HepG2 (cell line): ENCODE results near the gene NGEF. TPM values are rescaled to one million over a fixed set of nuclear protein-coding genes. Genes with fewer than 3 reads are reported as not detected.

Experiments
- ATAC-seq: fragments of 200-7000 bp; cut with Tn5 transposase; 3 replicates; pipeline ENCODE4 v1.9.1; 2020; ENCODE audit warnings: mild to moderate bottlenecking, moderate library complexity
- BruUV-seq: library from RNA; stranded (reverse); fragments of 400-500 nt; replicated peaks from 2 replicates; lab custom pipeline; 2021; lab: Mats Ljungman, UMichigan
- CTCF ChIA-PET: fragments of 300-600 bp; formaldehyde crosslinking; extraction: SDS; loops from one replicate; lab custom pipeline; 2021; ENCODE audit warnings: low total read pairs, inconsistent platforms, low intra/inter-chr PET ratio; lab: Yijun Ruan, JAX
- POLR2A ChIA-PET: fragments of 350-600 bp; sonication (Branson Sonifier 250); formaldehyde crosslinking; loops from one replicate; lab custom pipeline; 2020; ENCODE audit warnings: antibody characterized with exemption, inconsistent platforms; lab: Yijun Ruan, JAX
- DNase-seq: peaks from one replicate; pipeline ENCODE4 v3.0.0-alpha.2; 2015; ENCODE audit warnings: low spot score
- FAIRE-seq: peaks from 3 replicates; lab custom pipeline; 2011; peaks lifted over from hg19 to GRCh38; lab: Jason Lieb, UNC
- H2AFZ ChIP-seq: one replicate; pipeline ENCODE4 v1.6.1; 2011; ENCODE audit warnings: low read length, inconsistent platforms
- H3K27ac ChIP-seq: fragments of 300-600 bp; 3 replicates; pipeline ENCODE4 v1.8.0; 2011; ENCODE audit warnings: mixed run types, mild to moderate bottlenecking, mixed read lengths, low read length, inconsistent platforms; ENCODE audit not compliant: insufficient read depth; ENCODE audit errors: extremely low read length
- H3K27me3 ChIP-seq, 2 experiments: fragments of 200-600 bp in 1 of 2; 2 replicates in 1 of 2; 3 replicates in 1 of 2; pipeline versions ENCODE4 v1.6.0 to v1.8.0; 2011; ENCODE audit warnings: low read length in 2 of 2, mild to moderate bottlenecking in 2 of 2, moderate library complexity in 2 of 2, inconsistent platforms in 1 of 2; ENCODE audit not compliant: insufficient read depth in 2 of 2, control insufficient read depth in 1 of 2
- H3K36me3 ChIP-seq, 2 experiments: fragments of 200-600 bp in 1 of 2; replicated peaks in 1 of 2; 2 replicates in 1 of 2; 3 replicates in 1 of 2; pipeline versions ENCODE4 v1.5.1 to v1.8.0; 2011; ENCODE audit warnings: low read length in 2 of 2, inconsistent platforms in 1 of 2; ENCODE audit not compliant: insufficient read depth in 2 of 2, control insufficient read depth in 1 of 2
- H3K4me1 ChIP-seq: 2 replicates; pipeline ENCODE4 v1.5.1; 2012; ENCODE audit warnings: low read length, inconsistent platforms; ENCODE audit not compliant: insufficient read depth
- H3K4me2 ChIP-seq: 2 replicates; pipeline ENCODE4 v1.6.0; 2011; ENCODE audit warnings: low read depth, low read length, inconsistent platforms
- H3K4me3 ChIP-seq, 3 experiments: fragments of 200-600 bp in 1 of 3; sonication (generic), shearing (Covaris generic) in 1 of 3; replicated peaks in 1 of 3; 2 replicates each; pipeline ENCODE4 v1.5.1; 2011 to 2016; ENCODE audit warnings: low read length in 3 of 3, inconsistent platforms in 2 of 3, low read depth in 2 of 3, mild to moderate bottlenecking in 2 of 3, control low read depth in 1 of 3, mixed read lengths in 1 of 3; ENCODE audit not compliant: insufficient read depth in 1 of 3
- H3K79me2 ChIP-seq: one replicate; pipeline ENCODE4 v1.6.1; 2011; ENCODE audit warnings: low read length, inconsistent platforms; ENCODE audit not compliant: insufficient read depth
- H3K9ac ChIP-seq: 2 replicates; pipeline ENCODE4 v1.6.0; 2011; ENCODE audit warnings: mild to moderate bottlenecking, low read depth, low read length, inconsistent platforms; ENCODE audit not compliant: insufficient read depth
- H3K9me3 ChIP-seq: 2 replicates; pipeline ENCODE4 v1.5.1; 2012; ENCODE audit warnings: mild to moderate bottlenecking, low read length
- H4K20me1 ChIP-seq: 2 replicates; pipeline ENCODE4 v1.6.0; 2011; ENCODE audit warnings: inconsistent platforms, mild to moderate bottlenecking, low read length, moderate library complexity; ENCODE audit not compliant: insufficient read depth
- EP300 ChIP-seq, 3 experiments: sonication (generic) in 1 of 3; formaldehyde crosslinking in 1 of 3; IDR thresholded peaks; 2 replicates each; pipeline versions ENCODE4 v1.5.1 to v1.6.1; 2011 to 2020; ENCODE audit warnings: low read depth in 2 of 3, low read length in 2 of 3, borderline replicate concordance in 1 of 3, improper control_type of control experiment in 1 of 3, mild to moderate bottlenecking in 1 of 3, missing genetic modification reagents in 1 of 3, moderate library complexity in 1 of 3
- ETS1 ChIP-seq: sonication (generic); formaldehyde crosslinking; IDR thresholded peaks from 2 replicates; pipeline ENCODE4 v1.4.0; 2020; ENCODE audit warnings: missing genetic modification reagents
- IKZF1 ChIP-seq: fragments of 450-650 bp; IDR thresholded peaks from 2 replicates; pipeline ENCODE4 v1.7.1; 2016
- KDM2A ChIP-seq: sonication (generic); formaldehyde crosslinking; IDR thresholded peaks from 2 replicates; pipeline ENCODE4 v1.4.0; 2020; ENCODE audit warnings: low read depth, missing genetic modification reagents, borderline replicate concordance
- NR2F6 ChIP-seq, 2 experiments: IDR thresholded peaks; 2 replicates each; pipeline ENCODE4 v1.6.1; 2016; ENCODE audit warnings: antibody characterized with exemption in 1 of 2, mild to moderate bottlenecking in 1 of 2
- REST ChIP-seq, 2 experiments: IDR thresholded peaks; 2 replicates each; pipeline ENCODE4 v1.6.1; 2011 to 2012; ENCODE audit warnings: low read length in 2 of 2, borderline replicate concordance in 1 of 2, low read depth in 1 of 2, mild to moderate bottlenecking in 1 of 2, moderate library complexity in 1 of 2
- SMAD1 ChIP-seq: sonication (generic); formaldehyde crosslinking; IDR thresholded peaks from 2 replicates; pipeline ENCODE4 v1.4.0; 2020; ENCODE audit warnings: missing genetic modification reagents, low read depth, mild to moderate bottlenecking, borderline replicate concordance
- SP1 ChIP-seq, 2 experiments: fragments of 450-650 bp in 1 of 2; sonication (generic) in 1 of 2; formaldehyde crosslinking in 1 of 2; IDR thresholded peaks; 2 replicates each; pipeline versions ENCODE4 v1.4.0 to v1.6.1; 2016 to 2020; ENCODE audit warnings: missing genetic modification reagents in 1 of 2
- STAT5B ChIP-seq: sonication (generic); formaldehyde crosslinking; IDR thresholded peaks from 2 replicates; pipeline ENCODE4 v1.4.0; 2020; ENCODE audit warnings: missing genetic modification reagents
- ZFP36L1 ChIP-seq: sonication (generic); formaldehyde crosslinking; IDR thresholded peaks from 2 replicates; pipeline ENCODE4 v1.8.0; 2022; ENCODE audit warnings: mild to moderate bottlenecking, missing genetic modification reagents, moderate library complexity
- ZNF788 ChIP-seq: sonication (generic); formaldehyde crosslinking; IDR thresholded peaks from 2 replicates; pipeline ENCODE4 v1.5.0; 2020; ENCODE audit warnings: mild to moderate bottlenecking, missing genetic modification reagents, borderline replicate concordance
- WGBS: methylation state at CpG from one replicate; pipeline ENCODE4 v1.1.6; 2017; ENCODE audit warnings: low lambda C conversion rate; 5-methylcytosine and 5-hydroxymethylcytosine counted together
- in situ Hi-C: cut with HindIII; loops from 2 replicates; pipeline ENCODE4 v1.10.0; 2017; ENCODE audit warnings: low pct_unique_long_range_greater_than_20kb; ENCODE audit not compliant: extremely low pct_ligation_motif_present
- intact Hi-C: fragments of 100-400 bp; cut with micrococcal nuclease; formaldehyde crosslinking; loops from one replicate; pipeline ENCODE4 v1.10.0; 2022; ENCODE audit not compliant: unreplicated experiment
- polyA plus RNA-seq, 8 experiments: library from polyadenylated mRNA; depleted of rRNA in 3 of 8; stranded (reverse) in 7 of 8; unstranded in 1 of 8; fragments of >200 nt; fragmentation: Illumina TruSeq in 4 of 8; extraction: Trizol in 4 of 8; gene quantifications; 2 replicates each; pipeline versions ENCODE4 v1.2.1 to v1.2.3, GENCODE V29; 2011 to 2016; ENCODE audit warnings: low read depth in 4 of 8, missing spikeins in 1 of 8, mixed read lengths in 1 of 8; ENCODE audit not compliant: insufficient read depth in 1 of 8
- total RNA-seq, 5 experiments: library from RNA; depleted of rRNA; stranded (reverse); fragments of >200 nt; fragmentation: Illumina TruSeq; extraction: Trizol; gene quantifications; 2 replicates each; pipeline ENCODE4 v1.2.3, GENCODE V29; 2016; ENCODE audit warnings: low read depth in 1 of 5
- TF ChIP-seq, protein P1 (sequence below): sonication (generic); formaldehyde crosslinking; IDR thresholded peaks from 2 replicates; pipeline ENCODE4 v1.8.1; 2022; ENCODE audit warnings: low read depth, mild to moderate bottlenecking, missing genetic modification reagents
- TF ChIP-seq, protein P2 (sequence below): sonication (generic); formaldehyde crosslinking; IDR thresholded peaks from 2 replicates; pipeline ENCODE4 v1.4.0; 2020; ENCODE audit warnings: mild to moderate bottlenecking, missing genetic modification reagents, borderline replicate concordance

Gene NGEF
- total and polyA plus RNA-seq, 2 of the 13 experiments (the other 11 are each of a cell fraction or from before 2014, with no cell fraction given) = 14.4 to 36.9 TPM

DNA sequence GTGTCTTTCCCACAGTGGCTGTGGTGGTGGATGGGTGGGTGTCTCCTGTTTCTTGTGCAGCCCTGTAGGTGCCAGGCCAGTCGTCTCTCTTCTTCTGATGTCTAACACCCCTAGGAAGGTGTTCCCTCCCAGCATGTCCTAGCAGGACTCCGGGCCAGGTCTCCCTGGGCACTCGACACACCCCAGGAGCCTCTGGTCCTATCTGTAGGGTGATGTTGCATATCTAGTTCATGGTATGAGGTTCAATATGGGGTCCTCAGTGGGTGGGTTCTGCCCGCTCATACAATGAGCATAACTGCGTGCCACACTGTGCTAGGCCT, 14.4 kb downstream of the NGEF start:
- ChIA-PET POLR2A (no interaction called here), CTCF (interaction anchor here (1.8 kb wide), 1 partner anchor 30 kb away, joined by 8 read pairs; no protein-coding TSS in a partner anchor)
- H3K9me3 ChIP-seq = no peaks in the 10 kb centered on the region
- FAIRE-seq (no peak), ATAC-seq (no peak), DNase-seq (no peak)
- in situ Hi-C loops = no loop called here
- no peak overlapping the region for H3K4me2 ChIP-seq
- no peak overlapping the region for H3K4me3 ChIP-seq
- H3K27me3 ChIP-seq = no peaks in the 10 kb centered on the region
- H2AFZ ChIP-seq = no peak overlapping the region
- H3K79me2 ChIP-seq = no peaks in the 10 kb centered on the region
- no TSS peak for BruUV-seq
- H3K4me1 ChIP-seq = no peaks in the 10 kb centered on the region
- WGBS = 93% methylated on average over 5 of the region's 5 CpGs
- intact Hi-C loops = no loop called here
- H3K36me3 ChIP-seq = no peaks in the 10 kb centered on the region
- no peak overlapping the region for H3K9ac ChIP-seq
- no peak for TF ChIP-seq IKZF1
- TF ChIP-seq, protein P1, sequence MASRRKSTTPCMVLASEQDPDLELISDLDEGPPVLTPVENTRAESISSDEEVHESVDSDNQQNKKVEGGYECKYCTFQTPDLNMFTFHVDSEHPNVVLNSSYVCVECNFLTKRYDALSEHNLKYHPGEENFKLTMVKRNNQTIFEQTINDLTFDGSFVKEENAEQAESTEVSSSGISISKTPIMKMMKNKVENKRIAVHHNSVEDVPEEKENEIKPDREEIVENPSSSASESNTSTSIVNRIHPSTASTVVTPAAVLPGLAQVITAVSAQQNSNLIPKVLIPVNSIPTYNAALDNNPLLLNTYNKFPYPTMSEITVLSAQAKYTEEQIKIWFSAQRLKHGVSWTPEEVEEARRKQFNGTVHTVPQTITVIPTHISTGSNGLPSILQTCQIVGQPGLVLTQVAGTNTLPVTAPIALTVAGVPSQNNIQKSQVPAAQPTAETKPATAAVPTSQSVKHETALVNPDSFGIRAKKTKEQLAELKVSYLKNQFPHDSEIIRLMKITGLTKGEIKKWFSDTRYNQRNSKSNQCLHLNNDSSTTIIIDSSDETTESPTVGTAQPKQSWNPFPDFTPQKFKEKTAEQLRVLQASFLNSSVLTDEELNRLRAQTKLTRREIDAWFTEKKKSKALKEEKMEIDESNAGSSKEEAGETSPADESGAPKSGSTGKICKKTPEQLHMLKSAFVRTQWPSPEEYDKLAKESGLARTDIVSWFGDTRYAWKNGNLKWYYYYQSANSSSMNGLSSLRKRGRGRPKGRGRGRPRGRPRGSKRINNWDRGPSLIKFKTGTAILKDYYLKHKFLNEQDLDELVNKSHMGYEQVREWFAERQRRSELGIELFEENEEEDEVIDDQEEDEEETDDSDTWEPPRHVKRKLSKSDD (CRISPR knock-in tag) = no peak
- no peak for TF ChIP-seq SMAD1 (CRISPR knock-in tag)
- no peak for TF ChIP-seq SP1 (IDR thresholded peaks at IDR 0.05)
- TF ChIP-seq SP1 (CRISPR knock-in tag; IDR thresholded peaks at IDR 0.05) = no peak
- no peak for TF ChIP-seq EP300 (IDR thresholded peaks at IDR 0.05; ENCODE audit: low read depth in 2 of 2, low read length in 2 of 2)
- no peak for TF ChIP-seq EP300 (CRISPR knock-in tag; IDR thresholded peaks at IDR 0.05; ENCODE audit: borderline replicate concordance)
- no peak for TF ChIP-seq NR2F6 (IDR thresholded peaks at IDR 0.05)
- TF ChIP-seq NR2F6 (CRISPR knock-in tag; IDR thresholded peaks at IDR 0.05) = no peak
- no peak for TF ChIP-seq KDM2A (CRISPR knock-in tag)
- no peak for TF ChIP-seq ETS1
- TF ChIP-seq, protein P2, sequence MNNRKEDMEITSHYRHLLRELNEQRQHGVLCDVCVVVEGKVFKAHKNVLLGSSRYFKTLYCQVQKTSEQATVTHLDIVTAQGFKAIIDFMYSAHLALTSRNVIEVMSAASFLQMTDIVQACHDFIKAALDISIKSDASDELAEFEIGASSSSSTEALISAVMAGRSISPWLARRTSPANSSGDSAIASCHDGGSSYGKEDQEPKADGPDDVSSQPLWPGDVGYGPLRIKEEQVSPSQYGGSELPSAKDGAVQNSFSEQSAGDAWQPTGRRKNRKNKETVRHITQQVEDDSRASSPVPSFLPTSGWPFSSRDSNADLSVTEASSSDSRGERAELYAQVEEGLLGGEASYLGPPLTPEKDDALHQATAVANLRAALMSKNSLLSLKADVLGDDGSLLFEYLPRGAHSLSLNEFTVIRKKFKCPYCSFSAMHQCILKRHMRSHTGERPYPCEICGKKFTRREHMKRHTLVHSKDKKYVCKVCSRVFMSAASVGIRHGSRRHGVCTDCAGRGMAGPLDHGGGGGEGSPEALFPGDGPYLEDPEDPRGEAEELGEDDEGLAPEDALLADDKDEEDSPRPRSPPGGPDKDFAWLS (CRISPR knock-in tag) = no peak
- no peak for TF ChIP-seq REST (IDR thresholded peaks at IDR 0.05; ENCODE audit: borderline replicate concordance in 1 of 2, low read depth in 1 of 2, low read length in 2 of 2)
- no peak for TF ChIP-seq STAT5B
- no peak for TF ChIP-seq ZFP36L1
- TF ChIP-seq ZNF788 (CRISPR knock-in tag) = no peak
- H4K20me1 ChIP-seq = no peaks in the 10 kb centered on the region; the same call in 1 of the 2 replicates
- H3K27ac ChIP-seq = no peak overlapping the region
